Smooth muscle cell (in vitro differentiated cells): ENCODE results near the gene ZNF503. TPM values are rescaled to one million over a fixed set of nuclear protein-coding genes. Genes with fewer than 3 reads are reported as not detected.
A peak's percentile ranks its signal among the peaks of the same experiment; 100 is the strongest.

ENCODE experiments used
- DNase-seq: peaks from one replicate; lab custom pipeline; 2025; ENCODE audit not compliant: unreplicated experiment; lab: John Stamatoyannopoulos, UW
- H2AFZ ChIP-seq: fragments of 200-600 bp; sonication (generic); 2 replicates; pipeline ENCODE4 v1.6.0; 2016; ENCODE audit warnings: antibody characterized with exemption, low read depth, mild to moderate bottlenecking
- H3F3A ChIP-seq: fragments of 200-600 bp; sonication (generic); 2 replicates; pipeline ENCODE4 v1.6.0; 2017; ENCODE audit warnings: antibody characterized with exemption, low read depth
- H3K27ac ChIP-seq: fragments of 200-600 bp; sonication (generic); 2 replicates; pipeline ENCODE4 v1.5.1; 2016; ENCODE audit warnings: low read depth, mild to moderate bottlenecking
- H3K27me3 ChIP-seq: fragments of 200-600 bp; sonication (generic); 2 replicates; pipeline ENCODE4 v1.6.1; 2016; ENCODE audit warnings: low read depth, mild to moderate bottlenecking
- H3K36me3 ChIP-seq: fragments of 200-600 bp; sonication (generic); 2 replicates; pipeline ENCODE4 v1.5.1; 2016; ENCODE audit warnings: low read depth
- H3K4me1 ChIP-seq: fragments of 200-600 bp; sonication (generic); 2 replicates; pipeline ENCODE4 v1.5.1; 2016; ENCODE audit warnings: low read depth
- H3K4me2 ChIP-seq: fragments of 200-600 bp; sonication (generic); 2 replicates; pipeline ENCODE4 v1.6.0; 2016; ENCODE audit warnings: mild to moderate bottlenecking
- H3K4me3 ChIP-seq: fragments of 200-600 bp; sonication (generic); 2 replicates; pipeline ENCODE4 v1.5.1; 2016; ENCODE audit warnings: mild to moderate bottlenecking
- H3K79me2 ChIP-seq: fragments of 200-600 bp; sonication (generic); 2 replicates; pipeline ENCODE4 v1.6.0; 2016; ENCODE audit warnings: low read depth, mild to moderate bottlenecking
- H3K9ac ChIP-seq: fragments of 200-600 bp; sonication (generic); 2 replicates; pipeline ENCODE4 v1.6.0; 2016; ENCODE audit warnings: low read depth
- H3K9me3 ChIP-seq: fragments of 200-600 bp; sonication (generic); replicated peaks from 2 replicates; pipeline ENCODE4 v1.5.1; 2016; ENCODE audit warnings: low read depth
- H4K20me1 ChIP-seq: fragments of 200-600 bp; sonication (generic); 2 replicates; pipeline ENCODE4 v1.6.0; 2016; ENCODE audit warnings: low read depth
- CTCF ChIP-seq: fragments of 200-600 bp; sonication (generic); IDR thresholded peaks from 2 replicates; pipeline ENCODE4 v1.5.1; 2017; ENCODE audit warnings: borderline replicate concordance, mild to moderate bottlenecking, antibody characterized with exemption; ENCODE audit not compliant: insufficient read depth, poor library complexity, severe bottlenecking
- WGBS: methylation state at CpG from one replicate; pipeline ENCODE4 v1.1.7; 2016; ENCODE audit warnings: low lambda C conversion rate; 5-methylcytosine and 5-hydroxymethylcytosine counted together
- polyA plus RNA-seq: library from polyadenylated mRNA; unstranded; fragments of >200 nt; fragmentation: Nextera tagmentation; extraction: Ambion mirVana; gene quantifications from 2 replicates; pipeline ENCODE4 v1.2.1, GENCODE V29; 2016
- total RNA-seq: library from RNA; depleted of rRNA; stranded (reverse); fragments of >200 nt; gene quantifications from 2 replicates; pipeline ENCODE4 v1.2.3, GENCODE V29; 2014

Gene ZNF503
- total and polyA plus RNA-seq, 2 experiments from 2014 or later: 6.8 to 11.8 TPM

GRCh38 chr10:75408911-75409885 is 7.6 kb upstream of the ZNF503 start:
- Histone ChIP-seq H3K79me2 (no peaks in the 10 kb centered on the region), H3K27me3 (peaks cover 14% of the 10 kb centered on the region), H3K36me3 (no peaks in the 10 kb centered on the region), H2AFZ (peak overlapping the region; percentile 50), H3K4me1 (peaks cover 32% of the 10 kb centered on the region), H3K9me3 (no peaks in the 10 kb centered on the region), H3K9ac (peak overlapping the region; percentile 27), H3K27ac (no peak overlapping the region), H3K4me3 (peak overlapping the region; percentile 95), H4K20me1 (no peaks in the 10 kb centered on the region), H3F3A (peaks cover 4% of the 10 kb centered on the region), H3K4me2 (peak overlapping the region; percentile 97)
- TF ChIP-seq CTCF: no peak
- no peak for DNase-seq
- 2% methylated on average over 41 of the region's 76 CpGs for WGBS

GRCh38 chr10:75408509-75408875 is 6.9 kb upstream of the ZNF503 start:
- Histone ChIP-seq H3K4me1 (peaks cover 32% of the 10 kb centered on the region), H3K79me2 (no peaks in the 10 kb centered on the region), H3K9me3 (no peaks in the 10 kb centered on the region), H3K36me3 (no peaks in the 10 kb centered on the region), H3F3A (peaks cover 4% of the 10 kb centered on the region), H4K20me1 (no peaks in the 10 kb centered on the region), H3K27me3 (peaks cover 7% of the 10 kb centered on the region), H3K27ac (no peak overlapping the region), H3K4me2 (peak overlapping the region; percentile 97), H2AFZ (peak overlapping the region; percentile 50), H3K4me3 (peak overlapping the region; percentile 95), H3K9ac (peak overlapping the region; percentile 27)
- 5% methylated on average over 8 of the region's 27 CpGs for WGBS
- no peak for TF ChIP-seq CTCF
- DNase-seq: no peak

- WGBS: 2% methylated on average over 68 of the region's 68 CpGs
- Histone ChIP-seq H3F3A (peaks cover 4% of the 10 kb centered on the region), H3K27me3 (peaks cover under 1% of the 10 kb centered on the region), H3K4me1 (peaks cover 32% of the 10 kb centered on the region), H3K79me2 (no peaks in the 10 kb centered on the region), H3K4me3 (peak overlapping the region; percentile 95), H4K20me1 (no peaks in the 10 kb centered on the region), H3K36me3 (no peaks in the 10 kb centered on the region), H2AFZ (peak overlapping the region; percentile 50), H3K27ac (no peak overlapping the region), H3K4me2 (peak overlapping the region; percentile 97), H3K9ac (no peak overlapping the region), H3K9me3 (no peaks in the 10 kb centered on the region)
- DNase-seq: no peak
- TF ChIP-seq CTCF: no peak
Observed at GRCh38 chr10:75407713-75408508, 6.3 kb upstream of the ZNF503 start.
